Vagina (tissue), 2 donors: ENCODE results near the gene NTNG1.

Experiments used
- POLR2A ChIP-seq, 2 donors: fragments of 450-650 bp; IDR thresholded peaks; one replicate each; pipeline ENCODE4 v1.6.1; 2017; ENCODE audit warnings: antibody characterized with exemption in 2 of 2, mild to moderate bottlenecking in 2 of 2, moderate library complexity in 2 of 2
- TF ChIP-seq, protein P1 (sequence below), 3 experiments: fragments of 450-650 bp in 2 of 3; fragments of 200-600 bp in 1 of 3; sonication (generic) in 1 of 3; IDR thresholded peaks; one replicate each; pipeline ENCODE4 v1.5.1; 2017 to 2019; ENCODE audit warnings: antibody characterized with exemption in 3 of 3, mild to moderate bottlenecking in 2 of 3, moderate library complexity in 2 of 3

DNA sequence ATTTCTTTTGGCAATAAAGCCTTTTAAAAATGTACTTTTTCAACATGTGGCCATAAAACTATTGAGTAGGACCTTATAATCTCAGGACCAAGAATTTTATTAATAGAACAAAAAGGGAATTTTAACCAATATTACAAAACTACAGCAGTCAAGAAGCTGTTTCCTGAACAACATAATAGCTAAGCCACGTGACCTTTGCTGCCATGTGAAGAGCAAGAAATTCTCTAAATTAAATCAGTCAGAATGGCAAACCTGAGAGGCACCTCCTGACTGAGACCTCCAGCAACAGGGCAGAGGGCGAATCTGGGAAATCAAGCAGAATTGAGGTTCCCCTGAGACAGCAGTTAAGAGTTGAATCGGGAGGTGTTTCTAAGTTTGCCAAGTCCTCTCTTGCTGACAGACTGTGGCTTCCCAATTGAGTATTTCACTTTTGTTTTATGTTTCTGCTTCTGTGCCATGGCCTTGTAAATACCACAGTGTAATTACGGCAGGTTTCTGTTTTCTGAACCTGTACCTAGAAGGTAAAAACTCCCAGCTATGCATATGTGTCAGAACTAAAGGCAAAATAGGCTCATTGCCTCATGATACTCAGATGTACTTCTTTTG is 358.4 kb downstream of the NTNG1 start:
- TF ChIP-seq, protein P1, sequence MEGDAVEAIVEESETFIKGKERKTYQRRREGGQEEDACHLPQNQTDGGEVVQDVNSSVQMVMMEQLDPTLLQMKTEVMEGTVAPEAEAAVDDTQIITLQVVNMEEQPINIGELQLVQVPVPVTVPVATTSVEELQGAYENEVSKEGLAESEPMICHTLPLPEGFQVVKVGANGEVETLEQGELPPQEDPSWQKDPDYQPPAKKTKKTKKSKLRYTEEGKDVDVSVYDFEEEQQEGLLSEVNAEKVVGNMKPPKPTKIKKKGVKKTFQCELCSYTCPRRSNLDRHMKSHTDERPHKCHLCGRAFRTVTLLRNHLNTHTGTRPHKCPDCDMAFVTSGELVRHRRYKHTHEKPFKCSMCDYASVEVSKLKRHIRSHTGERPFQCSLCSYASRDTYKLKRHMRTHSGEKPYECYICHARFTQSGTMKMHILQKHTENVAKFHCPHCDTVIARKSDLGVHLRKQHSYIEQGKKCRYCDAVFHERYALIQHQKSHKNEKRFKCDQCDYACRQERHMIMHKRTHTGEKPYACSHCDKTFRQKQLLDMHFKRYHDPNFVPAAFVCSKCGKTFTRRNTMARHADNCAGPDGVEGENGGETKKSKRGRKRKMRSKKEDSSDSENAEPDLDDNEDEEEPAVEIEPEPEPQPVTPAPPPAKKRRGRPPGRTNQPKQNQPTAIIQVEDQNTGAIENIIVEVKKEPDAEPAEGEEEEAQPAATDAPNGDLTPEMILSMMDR (IDR thresholded peaks at IDR 0.05): no peak
- TF ChIP-seq POLR2A (IDR thresholded peaks at IDR 0.05): no peak
